H1 (cell line): Measurements from ENCODE around the gene SLC5A10. TPM values are rescaled to one million over a fixed set of nuclear protein-coding genes. Genes with fewer than 3 reads are reported as not detected.

Experiments used
- CTCF ChIA-PET: fragments of 300-600 bp; sonication (Branson Sonifier 250); formaldehyde crosslinking; loops from one replicate; lab custom pipeline; 2021; ENCODE audit not compliant: partially characterized antibody; lab: Charles Lee
- POLR2A ChIA-PET: fragments of 300-600 bp; sonication (Branson Sonifier 250); formaldehyde crosslinking; loops from one replicate; lab custom pipeline; 2021; ENCODE audit warnings: inconsistent platforms; ENCODE audit not compliant: partially characterized antibody; lab: Charles Lee
- DNase-seq, 2 experiments: peaks; one replicate each; pipeline versions ENCODE4 v3.0.0 to v3.0.0-alpha.2; 2010 to 2022; ENCODE audit warnings: low spot score in 2 of 2, low read depth in 1 of 2, mixed read lengths in 1 of 2
- FAIRE-seq: peaks from 2 replicates; lab custom pipeline; 2011; peaks lifted over from hg19 to GRCh38; lab: Jason Lieb, UNC
- H2AFZ ChIP-seq: 2 replicates; pipeline ENCODE4 v1.8.1; 2012; ENCODE audit warnings: low read length, inconsistent platforms
- H2AK5ac ChIP-seq: 2 replicates; pipeline ENCODE4 v1.6.1; 2013; ENCODE audit warnings: low read depth, low read length
- H2BK120ac ChIP-seq: replicated peaks from 2 replicates; pipeline ENCODE3; 2013; ENCODE audit warnings: low read depth, low read length, inconsistent platforms
- H2BK12ac ChIP-seq: 2 replicates; pipeline ENCODE4 v1.6.1; 2013; ENCODE audit warnings: low read depth, low read length
- H2BK15ac ChIP-seq: 2 replicates; pipeline ENCODE4 v1.6.1; 2013; ENCODE audit warnings: low read length
- H2BK20ac ChIP-seq: 2 replicates; pipeline ENCODE4 v1.6.1; 2013; ENCODE audit warnings: low read length
- H2BK5ac ChIP-seq: 2 replicates; pipeline ENCODE4 v1.6.1; 2013; ENCODE audit warnings: low read depth, low read length
- H3K14ac ChIP-seq: 2 replicates; pipeline ENCODE4 v1.6.1; 2013; ENCODE audit warnings: inconsistent platforms; ENCODE audit not compliant: insufficient read length
- H3K18ac ChIP-seq: 2 replicates; pipeline ENCODE4 v1.6.1; 2013; ENCODE audit warnings: low read length; ENCODE audit errors: extremely low read depth
- H3K23ac ChIP-seq: 2 replicates; pipeline ENCODE4 v1.6.1; 2013; ENCODE audit warnings: inconsistent platforms; ENCODE audit not compliant: insufficient read length
- H3K23me2 ChIP-seq: 2 replicates; pipeline ENCODE4 v1.6.1; 2013; ENCODE audit warnings: low read depth, low read length
- H3K27ac ChIP-seq: 2 replicates; pipeline ENCODE4 v1.6.1; 2011; ENCODE audit warnings: low read depth, low read length, inconsistent platforms
- H3K27me3 ChIP-seq, 4 experiments: replicated peaks in 1 of 4; 1 replicate in 1 of 4; 2 replicates in 3 of 4; pipeline versions ENCODE4 v1.6.1 to v1.8.1; 2011 to 2013; ENCODE audit warnings: low read length in 3 of 4, mild to moderate bottlenecking in 3 of 4, inconsistent platforms in 2 of 4, mixed read lengths in 2 of 4, moderate library complexity in 1 of 4; ENCODE audit not compliant: control insufficient read depth in 3 of 4, insufficient read depth in 3 of 4; ENCODE audit errors: extremely low read depth in 1 of 4
- H3K36me3 ChIP-seq, 4 experiments: 2 replicates each; pipeline versions ENCODE4 v1.6.1 to v1.8.1; 2011 to 2013; ENCODE audit warnings: mild to moderate bottlenecking in 4 of 4, low read length in 3 of 4, moderate library complexity in 2 of 4, control low read depth in 1 of 4, inconsistent platforms in 1 of 4; ENCODE audit not compliant: insufficient read depth in 4 of 4, control insufficient read depth in 2 of 4
- H3K4ac ChIP-seq: replicated peaks from 2 replicates; pipeline ENCODE3; 2013; ENCODE audit warnings: low read length, low read depth, mixed read lengths, inconsistent platforms; ENCODE audit not compliant: insufficient read length
- H3K4me1 ChIP-seq, 4 experiments: replicated peaks in 1 of 4; 1 replicate in 1 of 4; 2 replicates in 3 of 4; pipeline versions ENCODE4 v1.6.1 to v1.8.1; 2011 to 2013; ENCODE audit warnings: low read length in 3 of 4, inconsistent platforms in 2 of 4, mixed read lengths in 1 of 4; ENCODE audit not compliant: insufficient read depth in 4 of 4, control insufficient read depth in 3 of 4
- H3K4me2 ChIP-seq, 2 experiments: 2 replicates each; pipeline versions ENCODE4 v1.6.1 to v1.8.1; 2011 to 2013; ENCODE audit warnings: low read depth in 2 of 2, low read length in 2 of 2, control low read depth in 1 of 2, inconsistent platforms in 1 of 2, mild to moderate bottlenecking in 1 of 2; ENCODE audit not compliant: insufficient read depth in 1 of 2
- H3K4me3 ChIP-seq, 4 experiments: fragments of 200-600, 300-600 bp in 1 of 4; sonication (generic), shearing (Covaris generic), sonication (Bioruptor Twin) in 1 of 4; 2 replicates each; pipeline versions ENCODE4 v1.5.1 to v1.8.1; 2011 to 2016; ENCODE audit warnings: low read length in 4 of 4, low read depth in 3 of 4, control low read depth in 2 of 4, inconsistent platforms in 2 of 4, mild to moderate bottlenecking in 2 of 4, mixed read lengths in 1 of 4, moderate library complexity in 1 of 4; ENCODE audit not compliant: insufficient read depth in 2 of 4; ENCODE audit errors: extremely low read depth in 1 of 4
- H3K56ac ChIP-seq: replicated peaks from 2 replicates; pipeline ENCODE3; 2013; ENCODE audit warnings: low read depth, mild to moderate bottlenecking, mixed read lengths, low read length, inconsistent platforms; ENCODE audit not compliant: insufficient read length
- H3K79me1 ChIP-seq: 2 replicates; pipeline ENCODE4 v1.6.1; 2013; ENCODE audit warnings: low read depth, low read length, control low read depth
- H3K79me2 ChIP-seq, 2 experiments: 2 replicates each; pipeline versions ENCODE4 v1.6.1 to v1.8.1; 2012 to 2013; ENCODE audit warnings: low read length in 2 of 2, mild to moderate bottlenecking in 2 of 2, inconsistent platforms in 1 of 2; ENCODE audit not compliant: insufficient read depth in 2 of 2, control insufficient read depth in 1 of 2
- H3K9ac ChIP-seq, 4 experiments: replicated peaks in 1 of 4; 1 replicate in 1 of 4; 2 replicates in 3 of 4; pipeline versions ENCODE4 v1.6.1 to v1.8.1; 2011 to 2013; ENCODE audit warnings: low read depth in 3 of 4, low read length in 3 of 4, control low read depth in 2 of 4, mild to moderate bottlenecking in 2 of 4, moderate library complexity in 2 of 4, inconsistent platforms in 1 of 4; ENCODE audit errors: extremely low read depth in 1 of 4
- H3K9me3 ChIP-seq, 2 experiments: 2 replicates each; pipeline versions ENCODE4 v1.6.1 to v1.8.1; 2012 to 2013; ENCODE audit warnings: mild to moderate bottlenecking in 2 of 2, moderate library complexity in 2 of 2, control low read depth in 1 of 2, inconsistent platforms in 1 of 2, low read depth in 1 of 2, low read length in 1 of 2, mixed read lengths in 1 of 2; ENCODE audit not compliant: insufficient read depth in 2 of 2
- H4K20me1 ChIP-seq, 2 experiments: replicated peaks in 1 of 2; 2 replicates each; pipeline versions ENCODE3 to v1.8.1; 2011 to 2013; ENCODE audit warnings: inconsistent platforms in 2 of 2, low read length in 2 of 2, mild to moderate bottlenecking in 1 of 2; ENCODE audit not compliant: insufficient read depth in 2 of 2, control insufficient read depth in 1 of 2
- H4K5ac ChIP-seq: 2 replicates; pipeline ENCODE4 v1.6.1; 2013; ENCODE audit warnings: low read length, low read depth, mixed read lengths, inconsistent platforms; ENCODE audit not compliant: insufficient read length
- H4K8ac ChIP-seq: 2 replicates; pipeline ENCODE4 v1.8.0; 2013; ENCODE audit warnings: mild to moderate bottlenecking, moderate library complexity, low read length, inconsistent platforms; ENCODE audit not compliant: insufficient read depth; ENCODE audit errors: extremely low read depth
- H4K91ac ChIP-seq: replicated peaks from 2 replicates; pipeline ENCODE3; 2013; ENCODE audit warnings: low read length, mixed read lengths, inconsistent platforms; ENCODE audit not compliant: insufficient read length
- CREB1 ChIP-seq: IDR thresholded peaks from 2 replicates; pipeline ENCODE4 v1.6.1; 2012; ENCODE audit warnings: inconsistent platforms
- CTBP2 ChIP-seq: IDR thresholded peaks from 2 replicates; pipeline ENCODE4 v1.7.0; 2011; ENCODE audit warnings: borderline replicate concordance, mild to moderate bottlenecking, moderate library complexity, mixed read lengths, low read length; ENCODE audit not compliant: insufficient read depth, insufficient read length
- RXRA ChIP-seq: IDR thresholded peaks from 2 replicates; pipeline ENCODE4 v1.6.1; 2011; ENCODE audit warnings: low read depth, mild to moderate bottlenecking, low read length, moderate library complexity; ENCODE audit not compliant: insufficient read depth
- ZNF274 ChIP-seq: IDR thresholded peaks from 2 replicates; pipeline ENCODE4 v1.7.0; 2012; ENCODE audit warnings: low read length, borderline replicate concordance; ENCODE audit errors: extremely low read depth
- WGBS, 2 experiments: shearing (Covaris generic) in 1 of 2; methylation state at CpG; one replicate each; pipeline versions ENCODE4 v1.1.6 to v1.1.7; 2013 to 2015; ENCODE audit warnings: low lambda C conversion rate in 2 of 2, mixed read lengths in 2 of 2, inconsistent platforms in 1 of 2, low coverage in 1 of 2, missing lambda C conversion rate in 1 of 2; ENCODE audit not compliant: insufficient replicate concordance in 2 of 2, insufficient coverage in 1 of 2, insufficient read length in 1 of 2; ENCODE audit errors: extremely low coverage in 1 of 2, missing lambda C conversion rate in 1 of 2; 5-methylcytosine and 5-hydroxymethylcytosine counted together
- polyA plus RNA-seq, 7 experiments: library from polyadenylated mRNA; depleted of rRNA in 3 of 7; stranded (reverse) in 5 of 7; unstranded in 2 of 7; fragments of >200 nt in 5 of 7; fragments of 200-250 nt in 2 of 7; gene quantifications; 1 replicate in 5 of 7; 2 replicates in 1 of 7; 4 replicates in 1 of 7; pipeline versions ENCODE4 v1.2.1 to v1.2.3, GENCODE V29; 2011 to 2013; ENCODE audit warnings: missing spikeins in 2 of 7, mixed read lengths in 2 of 7
- total RNA-seq: library from RNA; stranded (reverse); fragmentation: NEBNext Ultra II Directional; extraction: Animal tissue kit (Norgen Biotek cat#: 25700); gene quantifications from 2 replicates; pipeline ENCODE4 v1.2.1, GENCODE V29; 2021

Gene SLC5A10
- total and polyA plus RNA-seq, 2 of the 8 experiments (the other 6 are each of a cell fraction or from before 2014, with no cell fraction given) = 0.05 to 0.11 TPM

GRCh38 chr17:19017401-19017800 lies 65.4 kb downstream of the SLC5A10 start:
- Histone ChIP-seq H3K9ac (no peak overlapping the region), H3K23me2 (no peaks in the 10 kb centered on the region), H2BK20ac (no peak overlapping the region), H3K18ac (no peak overlapping the region), H3K9me3 (no peaks in the 10 kb centered on the region), H2BK15ac (no peak overlapping the region), H3K4ac (no peak overlapping the region), H4K5ac (no peak overlapping the region), H3K4me1 (peaks cover 0 to 6% (median 0%) of the 10 kb centered on the region in 4 experiments; a peak in 1 of 7 replicates), H3K56ac (no peak overlapping the region), H3K79me2 (no peaks in the 10 kb centered on the region), H2AFZ (no peak overlapping the region), H3K27ac (no peak overlapping the region), H2BK5ac (no peak overlapping the region), H3K23ac (no peak overlapping the region), H3K36me3 (no peaks in the 10 kb centered on the region), H4K91ac (no peak overlapping the region), H3K27me3 (no peaks in the 10 kb centered on the region; a peak in 1 of 7 replicates), H3K4me3 (no peak overlapping the region), H2BK120ac (no peak overlapping the region), H4K20me1 (no peaks in the 10 kb centered on the region), H2BK12ac (no peak overlapping the region), H2AK5ac (no peak overlapping the region), H4K8ac (no peak overlapping the region), H3K4me2 (no peak overlapping the region), H3K14ac (no peak overlapping the region), H3K79me1 (no peaks in the 10 kb centered on the region)
- TF ChIP-seq CREB1 (no peak), CTBP2 (no peak), ZNF274 (no peak), RXRA (no peak)
- FAIRE-seq = no peak
- 93% methylated on average over 6 of the region's 12 CpGs; no CpG with 5 or more reads in 1 of the 2 experiments for WGBS, 2 experiments
- CTCF ChIA-PET = interaction anchor here (0.6 to 1.8 kb wide), 3 partner anchors 19 to 56 kb away, joined by 3 to 5 read pairs (median 4); no protein-coding TSS in a partner anchor
- POLR2A ChIA-PET = no interaction called here
- no peak for DNase-seq
